IPS-18c (cell line): ENCODE measurements around the gene ADAMTS19.
"Not testable (repeated sequence)": the region's sequence is repeated elsewhere in the genome, so short reads cannot be mapped to it uniquely, and the experiment has no call there.

Experiments used
- H3K4me3 ChIP-seq: 2 replicates; pipeline ENCODE4 v1.7.0; 2013; ENCODE audit warnings: low read depth, mild to moderate bottlenecking, low read length, moderate library complexity; ENCODE audit not compliant: insufficient read depth
- H3K9me3 ChIP-seq: one replicate; pipeline ENCODE4 v1.6.1; 2013; ENCODE audit warnings: mild to moderate bottlenecking, low read length, moderate library complexity; ENCODE audit not compliant: control insufficient read depth, insufficient read depth

ADAMTS19 gene

DNA sequence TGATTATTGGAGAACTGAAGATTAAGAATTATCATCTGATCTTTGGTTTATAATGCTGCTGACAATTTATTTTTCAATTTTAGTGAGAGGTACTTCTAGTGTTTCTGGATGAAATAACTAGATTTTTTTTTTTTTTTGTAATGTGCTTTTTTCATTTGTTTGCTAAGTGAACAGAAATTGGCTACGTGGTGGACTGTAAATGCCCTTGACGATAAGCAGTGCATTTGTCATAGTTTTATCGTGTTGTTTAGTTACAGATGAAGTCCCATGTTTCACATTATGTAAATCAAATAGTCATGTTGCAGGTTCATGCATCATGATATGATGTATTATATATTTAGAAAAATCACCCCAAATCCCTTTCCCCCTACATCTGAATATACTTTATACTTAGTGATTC, 81.0 kb downstream of the ADAMTS19 start:
- no peaks in the 10 kb centered on the region for H3K9me3 ChIP-seq
- no peak overlapping the region for H3K4me3 ChIP-seq

- H3K9me3 ChIP-seq, result no peaks in the 10 kb centered on the region
- no peak overlapping the region for H3K4me3 ChIP-seq
Observed at GRCh38 chr5:129541648-129542251, 81.7 kb downstream of the ADAMTS19 start.

DNA sequence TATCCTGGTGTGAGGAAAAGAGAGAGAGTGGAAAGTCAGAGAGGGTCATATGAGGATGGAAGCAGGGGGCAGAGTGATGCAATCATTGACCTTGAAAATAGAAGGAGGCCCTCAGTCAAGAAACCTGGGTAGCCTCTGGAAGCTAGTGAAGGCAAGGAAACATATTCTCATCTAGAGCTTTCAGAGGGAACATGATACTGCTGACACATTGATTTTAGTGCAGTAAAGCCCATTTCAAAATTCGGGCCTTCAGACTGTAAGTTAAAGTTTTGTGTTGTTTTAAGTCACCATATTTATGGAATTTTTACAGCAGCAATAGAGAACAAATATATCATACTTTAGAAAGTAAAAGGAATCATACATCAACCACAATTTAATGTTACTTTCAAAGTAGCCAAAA, 87.0 kb downstream of the ADAMTS19 start:
- Histone ChIP-seq H3K9me3 (peaks cover 2% of the 10 kb centered on the region), H3K4me3 (no peak overlapping the region)

DNA sequence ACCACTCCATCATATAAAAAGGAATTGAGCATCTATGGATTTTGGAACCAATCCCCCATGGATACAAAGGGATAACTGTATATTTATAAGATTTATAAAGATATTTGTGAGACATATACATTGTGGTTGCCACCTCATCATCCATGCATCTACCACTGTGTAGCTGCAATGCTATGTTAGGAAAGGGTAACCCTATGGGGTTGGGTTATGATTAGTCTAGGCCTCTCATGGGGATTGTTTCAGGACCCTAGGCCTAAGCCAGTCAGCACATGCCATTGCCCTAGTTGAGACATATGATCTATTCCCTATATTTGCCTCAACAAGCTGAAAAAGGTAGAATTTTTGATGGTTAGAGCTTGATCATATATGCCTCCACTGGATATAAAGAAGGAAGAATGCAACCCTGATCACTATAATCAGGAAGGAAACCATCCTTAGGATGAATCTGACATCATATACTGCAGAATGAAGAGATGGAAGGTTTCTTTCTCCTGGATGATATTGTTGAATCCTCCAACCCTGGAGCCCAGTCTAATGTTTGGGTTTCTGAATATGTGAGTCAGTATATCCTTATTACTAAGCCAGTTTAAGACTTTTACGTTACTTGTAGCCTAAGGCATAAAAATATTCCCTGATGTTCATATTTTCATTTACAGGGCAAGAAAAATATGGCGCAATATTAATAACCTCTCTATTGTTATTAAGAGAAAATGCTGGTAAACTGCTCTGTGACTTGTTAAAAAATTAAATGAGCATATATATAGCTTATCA, 94.2 kb downstream of the ADAMTS19 start:
- H3K9me3 ChIP-seq, result no peaks in the 10 kb centered on the region
- no peak overlapping the region for H3K4me3 ChIP-seq

DNA sequence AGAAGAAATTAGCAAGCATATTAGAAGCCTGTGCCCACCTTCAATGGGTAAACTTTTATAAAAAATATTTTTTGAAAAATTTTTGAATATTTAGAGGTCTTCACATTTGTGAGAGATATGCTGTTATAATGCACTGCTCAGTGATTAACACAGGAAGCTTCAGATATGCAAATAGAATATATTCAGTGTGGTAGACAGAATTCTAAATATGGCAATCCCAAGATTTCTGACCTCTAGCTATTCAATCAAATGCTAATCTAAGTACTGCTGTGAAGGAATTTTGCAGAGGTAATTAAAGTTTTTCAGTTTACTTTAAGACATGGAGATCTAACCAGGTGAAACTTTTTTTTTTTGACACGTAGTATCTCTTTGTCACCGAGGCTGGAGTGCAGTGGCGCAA, 103.5 kb downstream of the ADAMTS19 start:
- Histone ChIP-seq H3K4me3 (no peak overlapping the region), H3K9me3 (no peaks in the 10 kb centered on the region)

GRCh38 chr5:129569295-129569694, 109.2 kb downstream of the ADAMTS19 start:
- Histone ChIP-seq H3K9me3 (no peaks in the 10 kb centered on the region), H3K4me3 (no peak overlapping the region)

- Histone ChIP-seq H3K4me3 (no peak overlapping the region), H3K9me3 (no peaks in the 10 kb centered on the region)
Observed at GRCh38 chr5:129572060-129572459, 112.0 kb downstream of the ADAMTS19 start.

- H3K4me3 ChIP-seq, H3K9me3 ChIP-seq: not testable (repeated sequence)
Observed at GRCh38 chr5:129584496-129584895, 124.4 kb downstream of the ADAMTS19 start.

DNA sequence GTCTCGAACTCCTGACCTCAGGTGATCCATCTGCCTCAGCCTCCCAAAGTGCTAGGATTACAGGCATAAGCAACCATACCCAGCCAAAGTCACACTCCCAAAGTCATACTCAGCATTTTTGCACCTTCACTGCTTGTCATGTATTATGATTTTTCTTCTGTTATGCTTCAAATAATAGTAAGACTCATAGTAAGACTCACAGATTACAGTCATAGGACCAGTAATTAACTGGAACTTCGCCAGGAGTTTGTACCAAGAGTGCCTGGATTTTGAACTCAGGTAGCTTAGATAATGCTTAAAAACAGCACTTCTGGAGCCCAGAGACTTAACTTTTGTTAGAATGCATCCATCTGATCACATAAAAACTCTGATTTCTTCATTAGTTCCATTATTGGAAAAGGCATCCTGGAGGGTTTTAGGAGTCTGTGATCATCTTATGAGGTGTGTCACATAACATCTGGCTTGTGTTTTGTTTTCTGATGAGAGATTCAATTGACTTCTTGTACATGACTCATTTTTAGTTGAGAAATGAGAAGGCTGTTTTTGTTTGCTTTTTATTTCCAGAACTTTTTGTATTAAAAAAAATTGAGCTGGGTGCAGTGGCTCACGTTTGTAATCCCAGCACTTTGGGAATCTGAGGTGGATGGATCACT, 131.5 kb downstream of the ADAMTS19 start:
- H3K4me3 ChIP-seq, result no peak overlapping the region

DNA sequence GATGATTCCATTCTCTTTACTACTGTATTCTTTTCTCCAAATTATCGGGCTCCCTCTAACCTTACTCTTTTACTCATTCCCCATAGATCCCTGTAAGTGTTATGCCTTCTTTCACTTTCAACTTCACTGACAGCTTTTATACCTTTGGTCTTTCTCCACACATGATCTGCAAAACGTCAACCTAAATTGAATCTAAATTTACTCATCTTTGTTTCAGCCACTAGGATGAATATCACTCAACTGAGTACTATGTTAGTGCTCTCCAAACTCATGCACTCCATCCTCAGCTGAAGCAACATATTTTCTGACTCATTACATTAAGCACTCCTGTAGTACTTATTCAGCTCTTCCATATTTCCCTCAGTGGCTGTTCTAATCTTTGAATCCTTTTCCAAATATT, 133.4 kb downstream of the ADAMTS19 start:
- Histone ChIP-seq H3K9me3 (no peaks in the 10 kb centered on the region), H3K4me3 (no peak overlapping the region)

More for the DNA sequence above, 131.5 kb downstream of the ADAMTS19 start:
- no peaks in the 10 kb centered on the region for H3K9me3 ChIP-seq

- no peak overlapping the region for H3K4me3 ChIP-seq
Observed at GRCh38 chr5:129601576-129601975, 141.5 kb downstream of the ADAMTS19 start.

GRCh38 chr5:129608350-129608749, 148.3 kb downstream of the ADAMTS19 start:
- Histone ChIP-seq H3K4me3 (no peak overlapping the region), H3K9me3 (no peaks in the 10 kb centered on the region)

More at GRCh38 chr5:129601576-129601975, 141.5 kb downstream of the ADAMTS19 start:
- no peaks in the 10 kb centered on the region for H3K9me3 ChIP-seq

GRCh38 chr5:129609710-129610109, 149.6 kb downstream of the ADAMTS19 start:
- no peaks in the 10 kb centered on the region for H3K9me3 ChIP-seq

GRCh38 chr5:129616517-129616916, 156.4 kb downstream of the ADAMTS19 start:
- no peaks in the 10 kb centered on the region for H3K9me3 ChIP-seq
- H3K4me3 ChIP-seq, result no peak overlapping the region

More at GRCh38 chr5:129609710-129610109, 149.6 kb downstream of the ADAMTS19 start:
- H3K4me3 ChIP-seq, result no peak overlapping the region

DNA sequence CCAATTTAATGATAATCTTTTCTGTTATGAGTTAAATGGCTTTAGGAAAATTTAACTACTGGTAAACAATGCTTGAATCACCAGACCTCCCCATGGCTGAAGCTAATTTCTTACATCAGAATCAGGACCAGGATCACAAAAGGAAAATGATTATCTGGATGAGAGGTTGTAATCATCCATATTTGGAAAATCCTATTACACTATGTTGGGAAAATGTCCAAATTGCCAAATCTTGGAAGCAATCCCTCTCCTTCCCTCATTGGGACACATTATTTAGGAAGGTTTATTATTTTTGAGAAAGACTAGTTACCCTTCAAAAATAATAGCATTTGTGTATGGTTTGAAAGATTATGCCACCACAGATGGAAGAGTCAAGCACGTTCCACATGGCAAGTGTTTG, 157.1 kb downstream of the ADAMTS19 start:
- no peaks in the 10 kb centered on the region for H3K9me3 ChIP-seq
- H3K4me3 ChIP-seq, result no peak overlapping the region

DNA sequence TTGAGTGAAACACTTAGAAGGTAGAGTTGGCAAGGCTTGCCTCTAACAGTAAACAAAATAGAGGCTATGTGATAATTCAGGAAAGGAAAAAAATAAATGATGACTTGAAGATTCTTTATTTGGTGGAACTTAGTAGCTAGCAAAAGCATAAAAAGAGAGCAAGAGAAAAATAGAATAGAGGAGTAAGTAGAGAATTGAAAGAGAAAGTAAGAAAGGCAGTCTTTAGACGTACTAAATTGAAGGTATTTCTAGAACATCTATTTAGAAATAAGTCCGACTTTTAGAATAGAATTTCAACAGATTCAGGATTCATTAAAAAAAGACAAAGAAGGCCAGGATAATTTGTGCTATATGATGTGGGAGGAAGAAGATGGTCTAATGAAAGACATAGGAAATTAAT, 159.7 kb downstream of the ADAMTS19 start:
- no peak overlapping the region for H3K4me3 ChIP-seq
- no peaks in the 10 kb centered on the region for H3K9me3 ChIP-seq

DNA sequence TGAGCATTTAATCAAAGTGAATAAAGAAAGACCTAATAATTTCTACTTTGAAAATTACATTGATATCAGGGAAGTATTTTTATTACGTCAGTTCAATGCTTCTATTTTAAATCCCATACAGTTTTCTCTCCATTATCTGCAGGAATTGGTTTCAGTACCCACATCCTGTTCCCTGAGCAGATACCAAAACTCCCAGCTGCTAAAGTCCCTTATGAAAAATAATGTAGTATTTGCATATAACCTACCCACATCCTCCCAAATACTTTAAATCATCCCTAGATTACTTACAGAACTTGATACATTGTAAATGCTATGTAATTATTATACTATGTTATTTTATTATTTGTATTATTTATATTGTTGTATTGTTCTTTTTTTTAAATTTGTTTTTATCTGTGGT, 162.4 kb downstream of the ADAMTS19 start:
- Histone ChIP-seq H3K9me3 (no peaks in the 10 kb centered on the region), H3K4me3 (no peak overlapping the region)

- Histone ChIP-seq H3K4me3 (no peak overlapping the region), H3K9me3 (no peaks in the 10 kb centered on the region)
Observed at GRCh38 chr5:129629575-129629974, 169.5 kb downstream of the ADAMTS19 start.
